Subcutaneous abdominal adipose tissue (tissue), 5 donors: ENCODE data around the gene KCNIP4.

Experiments
- H3K27ac ChIP-seq: one replicate; pipeline ENCODE4 v1.7.0; 2013; ENCODE audit warnings: low read depth, mild to moderate bottlenecking, inconsistent platforms, low read length, moderate library complexity
- H3K27me3 ChIP-seq, 5 donors: one replicate each; pipeline ENCODE4 v1.7.0; 2013; ENCODE audit warnings: low read length in 5 of 5, inconsistent platforms in 1 of 5; ENCODE audit not compliant: control insufficient read depth in 5 of 5, insufficient read depth in 4 of 5
- H3K36me3 ChIP-seq, 5 donors: one replicate each; pipeline ENCODE4 v1.7.0; 2013; ENCODE audit warnings: low read length in 5 of 5; ENCODE audit not compliant: control insufficient read depth in 5 of 5, insufficient read depth in 5 of 5
- H3K4me1 ChIP-seq, 5 donors: one replicate each; pipeline ENCODE4 v1.7.0; 2013; ENCODE audit warnings: low read length in 5 of 5, mild to moderate bottlenecking in 3 of 5, moderate library complexity in 1 of 5; ENCODE audit not compliant: control insufficient read depth in 5 of 5, insufficient read depth in 5 of 5
- H3K4me3 ChIP-seq, 5 donors: one replicate each; pipeline ENCODE4 v1.7.0; 2013; ENCODE audit warnings: low read length in 5 of 5, low read depth in 1 of 5
- H3K9ac ChIP-seq, 5 donors: one replicate each; pipeline ENCODE4 v1.7.0; 2013; ENCODE audit warnings: low read length in 5 of 5, mild to moderate bottlenecking in 4 of 5, moderate library complexity in 3 of 5
- H3K9me3 ChIP-seq, 5 donors: one replicate each; pipeline ENCODE4 v1.7.0; 2013; ENCODE audit warnings: low read length in 5 of 5; ENCODE audit not compliant: control insufficient read depth in 5 of 5
- donor health status: healthy.
- donor health status: healthy.
- donor health status: healthy.
- donor health status: healthy.
- donor health status: healthy.

KCNIP4 gene

GRCh38 chr4:21571100-21571499 lies 377.5 kb downstream of the KCNIP4 start:
- Histone ChIP-seq H3K27me3 (no peaks in the 10 kb centered on the region), H3K36me3 (no peaks in the 10 kb centered on the region), H3K9ac (no peak overlapping the region), H3K4me3 (no peak overlapping the region), H3K27ac (no peak overlapping the region), H3K9me3 (no peaks in the 10 kb centered on the region), H3K4me1 (no peaks in the 10 kb centered on the region)

- Histone ChIP-seq H3K27ac (no peak overlapping the region), H3K9me3 (no peaks in the 10 kb centered on the region), H3K4me1 (no peaks in the 10 kb centered on the region), H3K27me3 (no peaks in the 10 kb centered on the region), H3K4me3 (no peak overlapping the region), H3K9ac (no peak overlapping the region), H3K36me3 (no peaks in the 10 kb centered on the region)
Measured at GRCh38 chr4:21569638-21570037, 378.9 kb downstream of the KCNIP4 start.

GRCh38 chr4:21555083-21555482 lies 393.5 kb downstream of the KCNIP4 start:
- H3K27ac ChIP-seq: no peak overlapping the region
- H3K4me1 ChIP-seq: no peaks in the 10 kb centered on the region
- H3K27me3 ChIP-seq: peaks cover 0 to 3% (median 0%) of the 10 kb centered on the region in 5 donors

GRCh38 chr4:21554500-21554899 lies 394.1 kb downstream of the KCNIP4 start:
- Histone ChIP-seq H3K9me3 (no peaks in the 10 kb centered on the region), H3K4me3 (no peak overlapping the region), H3K9ac (no peak overlapping the region), H3K27me3 (peaks cover 0 to 3% (median 0%) of the 10 kb centered on the region in 5 donors), H3K36me3 (no peaks in the 10 kb centered on the region), H3K27ac (no peak overlapping the region), H3K4me1 (no peaks in the 10 kb centered on the region)

More at GRCh38 chr4:21555083-21555482, 393.5 kb downstream of the KCNIP4 start:
- Histone ChIP-seq H3K9me3 (no peaks in the 10 kb centered on the region), H3K4me3 (no peak overlapping the region), H3K36me3 (no peaks in the 10 kb centered on the region), H3K9ac (no peak overlapping the region)

GRCh38 chr4:21554066-21554465 lies 394.5 kb downstream of the KCNIP4 start:
- no peaks in the 10 kb centered on the region for H3K4me1 ChIP-seq
- H3K9ac ChIP-seq: no peak overlapping the region

GRCh38 chr4:21552455-21552854 lies 396.1 kb downstream of the KCNIP4 start:
- H3K36me3 ChIP-seq: no peaks in the 10 kb centered on the region
- no peak overlapping the region for H3K4me3 ChIP-seq
- H3K27ac ChIP-seq: no peak overlapping the region
- no peak overlapping the region for H3K9ac ChIP-seq
- no peaks in the 10 kb centered on the region for H3K9me3 ChIP-seq
- peaks cover 0 to 3% (median 0%) of the 10 kb centered on the region in 5 donors for H3K27me3 ChIP-seq
- H3K4me1 ChIP-seq: no peaks in the 10 kb centered on the region

More at GRCh38 chr4:21554066-21554465, 394.5 kb downstream of the KCNIP4 start:
- Histone ChIP-seq H3K27ac (no peak overlapping the region), H3K4me3 (no peak overlapping the region), H3K9me3 (no peaks in the 10 kb centered on the region), H3K27me3 (peaks cover 0 to 3% (median 0%) of the 10 kb centered on the region in 5 donors), H3K36me3 (no peaks in the 10 kb centered on the region)

GRCh38 chr4:21544955-21545354 lies 403.6 kb downstream of the KCNIP4 start:
- H3K4me3 ChIP-seq: no peak overlapping the region
- H3K9ac ChIP-seq: no peak overlapping the region
- H3K9me3 ChIP-seq: peaks cover 0 to 4% (median 0%) of the 10 kb centered on the region in 5 donors
- H3K27ac ChIP-seq: no peak overlapping the region
- H3K36me3 ChIP-seq: no peaks in the 10 kb centered on the region
- peaks cover 0 to 7% (median 0%) of the 10 kb centered on the region in 5 donors for H3K4me1 ChIP-seq
- no peaks in the 10 kb centered on the region for H3K27me3 ChIP-seq

GRCh38 chr4:21544415-21544814 lies 404.2 kb downstream of the KCNIP4 start:
- no peaks in the 10 kb centered on the region for H3K36me3 ChIP-seq
- H3K27ac ChIP-seq: no peak overlapping the region
- H3K27me3 ChIP-seq: no peaks in the 10 kb centered on the region
- no peak overlapping the region for H3K4me3 ChIP-seq
- peaks cover 0 to 4% (median 0%) of the 10 kb centered on the region in 5 donors for H3K9me3 ChIP-seq
- H3K9ac ChIP-seq: no peak overlapping the region
- peaks cover 0 to 7% (median 0%) of the 10 kb centered on the region in 5 donors for H3K4me1 ChIP-seq

GRCh38 chr4:21543514-21543913 lies 405.1 kb downstream of the KCNIP4 start:
- Histone ChIP-seq H3K36me3 (no peaks in the 10 kb centered on the region), H3K27me3 (no peaks in the 10 kb centered on the region), H3K9ac (no peak overlapping the region), H3K9me3 (peaks cover 0 to 4% (median 0%) of the 10 kb centered on the region in 5 donors), H3K27ac (no peak overlapping the region), H3K4me3 (no peak overlapping the region), H3K4me1 (peaks cover 0 to 7% (median 0%) of the 10 kb centered on the region in 5 donors)

GRCh38 chr4:21535898-21536297 lies 412.7 kb downstream of the KCNIP4 start:
- H3K9me3 ChIP-seq: no peaks in the 10 kb centered on the region
- peaks cover 0 to 11% (median 0%) of the 10 kb centered on the region in 5 donors for H3K4me1 ChIP-seq
- no peak overlapping the region for H3K27ac ChIP-seq
- H3K36me3 ChIP-seq: no peaks in the 10 kb centered on the region
- no peaks in the 10 kb centered on the region for H3K27me3 ChIP-seq
- no peak overlapping the region for H3K9ac ChIP-seq
- H3K4me3 ChIP-seq: no peak overlapping the region

GRCh38 chr4:21531048-21531447 lies 417.5 kb downstream of the KCNIP4 start:
- no peaks in the 10 kb centered on the region for H3K27me3 ChIP-seq
- no peak overlapping the region for H3K4me3 ChIP-seq
- H3K36me3 ChIP-seq: no peaks in the 10 kb centered on the region
- no peak overlapping the region for H3K9ac ChIP-seq
- peaks cover 0 to 5% (median 0%) of the 10 kb centered on the region in 5 donors for H3K4me1 ChIP-seq
- no peak overlapping the region for H3K27ac ChIP-seq
- H3K9me3 ChIP-seq: no peaks in the 10 kb centered on the region
